ENCODE results near the gene SYCE3.
"Not testable (repeated sequence)": the region's sequence is repeated elsewhere in the genome, so short reads cannot be mapped to it uniquely, and the experiment has no call there.

GRCh38 chr22:50608058-50608840 is 45.5 kb upstream of the SYCE3 start:
- TF ChIP-seq, protein P1, sequence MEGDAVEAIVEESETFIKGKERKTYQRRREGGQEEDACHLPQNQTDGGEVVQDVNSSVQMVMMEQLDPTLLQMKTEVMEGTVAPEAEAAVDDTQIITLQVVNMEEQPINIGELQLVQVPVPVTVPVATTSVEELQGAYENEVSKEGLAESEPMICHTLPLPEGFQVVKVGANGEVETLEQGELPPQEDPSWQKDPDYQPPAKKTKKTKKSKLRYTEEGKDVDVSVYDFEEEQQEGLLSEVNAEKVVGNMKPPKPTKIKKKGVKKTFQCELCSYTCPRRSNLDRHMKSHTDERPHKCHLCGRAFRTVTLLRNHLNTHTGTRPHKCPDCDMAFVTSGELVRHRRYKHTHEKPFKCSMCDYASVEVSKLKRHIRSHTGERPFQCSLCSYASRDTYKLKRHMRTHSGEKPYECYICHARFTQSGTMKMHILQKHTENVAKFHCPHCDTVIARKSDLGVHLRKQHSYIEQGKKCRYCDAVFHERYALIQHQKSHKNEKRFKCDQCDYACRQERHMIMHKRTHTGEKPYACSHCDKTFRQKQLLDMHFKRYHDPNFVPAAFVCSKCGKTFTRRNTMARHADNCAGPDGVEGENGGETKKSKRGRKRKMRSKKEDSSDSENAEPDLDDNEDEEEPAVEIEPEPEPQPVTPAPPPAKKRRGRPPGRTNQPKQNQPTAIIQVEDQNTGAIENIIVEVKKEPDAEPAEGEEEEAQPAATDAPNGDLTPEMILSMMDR (IDR thresholded peaks at IDR 0.05; ENCODE audit: insufficient read depth, low read length, poor library complexity, severe bottlenecking): not testable (repeated sequence)
- not testable (repeated sequence) for TF ChIP-seq EZH2phosphoT487 (conservative IDR thresholded peaks at IDR 0.05; ENCODE audit: low read length)
